CD4-positive, alpha-beta T cell treated with Interleukin-2 at 100 ng/mL for 4 hours (primary cell): ENCODE measurements around the gene ZRANB1.

Experiments used
- DNase-seq: peaks from one replicate; pipeline ENCODE4 v3.0.0-alpha.2; 2020; ENCODE audit warnings: low spot score

ZRANB1 gene

GRCh38 chr10:124921261-124921660, 20.7 kb upstream of the ZRANB1 start:
- DNase-seq: no peak

- no peak for DNase-seq
Measured at GRCh38 chr10:124923684-124924083, 18.2 kb upstream of the ZRANB1 start.

- DNase-seq: no peak
Measured at GRCh38 chr10:124926548-124926947, 15.4 kb upstream of the ZRANB1 start.

- DNase-seq: no peak
Measured at GRCh38 chr10:124928087-124928486, 13.8 kb upstream of the ZRANB1 start.

GRCh38 chr10:124928545-124928944, 13.4 kb upstream of the ZRANB1 start:
- no peak for DNase-seq

GRCh38 chr10:124935946-124936345, 6.0 kb upstream of the ZRANB1 start:
- peak; percentile 10 for DNase-seq

GRCh38 chr10:124936813-124937212, 5.1 kb upstream of the ZRANB1 start:
- DNase-seq: no peak

- DNase-seq: no peak
Measured at GRCh38 chr10:124939290-124939689, 2.6 kb upstream of the ZRANB1 start.

- no peak for DNase-seq
Measured at GRCh38 chr10:124942317-124943169, 620 bp downstream of the ZRANB1 start.

GRCh38 chr10:124943301-124944092, 1.6 kb downstream of the ZRANB1 start:
- DNase-seq: no peak

- DNase-seq: no peak
Measured at GRCh38 chr10:124944982-124945381, 3.1 kb downstream of the ZRANB1 start.

GRCh38 chr10:124946945-124947344, 5.0 kb downstream of the ZRANB1 start:
- no peak for DNase-seq

GRCh38 chr10:124949543-124949942, 7.6 kb downstream of the ZRANB1 start:
- no peak for DNase-seq

- DNase-seq: no peak
Measured at GRCh38 chr10:124952123-124952522, 10.2 kb downstream of the ZRANB1 start.

- DNase-seq: no peak
Measured at GRCh38 chr10:124953421-124953820, 11.5 kb downstream of the ZRANB1 start.

GRCh38 chr10:124955243-124955642, 13.3 kb downstream of the ZRANB1 start:
- no peak for DNase-seq

GRCh38 chr10:124955868-124956267, 13.9 kb downstream of the ZRANB1 start:
- no peak for DNase-seq

GRCh38 chr10:124956764-124957163, 14.8 kb downstream of the ZRANB1 start:
- DNase-seq: no peak

GRCh38 chr10:124957404-124957947, 15.6 kb downstream of the ZRANB1 start:
- DNase-seq: no peak

GRCh38 chr10:124959564-124959963, 17.6 kb downstream of the ZRANB1 start:
- no peak for DNase-seq

GRCh38 chr10:124961248-124961570, 19.3 kb downstream of the ZRANB1 start:
- DNase-seq: no peak

GRCh38 chr10:124962421-124962820, 20.5 kb downstream of the ZRANB1 start:
- no peak for DNase-seq
